Mammary epithelial cell (primary cell): ENCODE data around the gene XPOT.
"Not testable (repeated sequence)": the region's sequence is repeated elsewhere in the genome, so short reads cannot be mapped to it uniquely, and the experiment has no call there.

Experiments used
- EZH2 ChIP-seq: IDR thresholded peaks from 2 replicates; pipeline ENCODE4 v1.6.1; 2012; ENCODE audit warnings: low read length, inconsistent platforms, borderline replicate concordance
- TF ChIP-seq, protein P1 (sequence below), 2 donors: IDR thresholded peaks in 1 of 2; conservative IDR thresholded peaks in 1 of 2; 2 replicates each; pipeline ENCODE4 v1.5.1; 2011 to 2012; ENCODE audit warnings: inconsistent platforms in 2 of 2, low read length in 2 of 2, mild to moderate bottlenecking in 2 of 2, control low read depth in 1 of 2, low read depth in 1 of 2; ENCODE audit not compliant: insufficient read depth in 1 of 2; ENCODE audit errors: extremely low read depth in 1 of 2

DNA sequence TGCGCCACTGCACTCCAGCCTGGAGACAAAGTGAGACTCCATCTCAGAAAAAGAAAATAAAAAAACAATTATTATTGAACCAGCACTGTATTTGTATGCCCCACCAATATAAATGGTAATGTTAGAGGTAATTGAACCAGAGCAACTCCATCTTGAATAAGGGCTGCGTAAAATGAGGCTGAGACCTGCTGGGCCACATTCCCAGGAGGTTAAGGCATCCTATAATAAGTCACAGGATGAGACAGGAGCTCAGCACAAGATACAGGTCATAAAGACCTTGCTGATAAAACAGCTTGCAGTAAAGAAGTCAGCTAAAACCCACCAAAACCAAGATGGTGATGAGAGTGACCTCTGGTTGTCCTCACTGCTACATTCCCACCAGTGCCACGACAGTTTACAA lies 43.0 kb upstream of the XPOT start:
- TF ChIP-seq EZH2, result not testable (repeated sequence)
- TF ChIP-seq, protein P1, sequence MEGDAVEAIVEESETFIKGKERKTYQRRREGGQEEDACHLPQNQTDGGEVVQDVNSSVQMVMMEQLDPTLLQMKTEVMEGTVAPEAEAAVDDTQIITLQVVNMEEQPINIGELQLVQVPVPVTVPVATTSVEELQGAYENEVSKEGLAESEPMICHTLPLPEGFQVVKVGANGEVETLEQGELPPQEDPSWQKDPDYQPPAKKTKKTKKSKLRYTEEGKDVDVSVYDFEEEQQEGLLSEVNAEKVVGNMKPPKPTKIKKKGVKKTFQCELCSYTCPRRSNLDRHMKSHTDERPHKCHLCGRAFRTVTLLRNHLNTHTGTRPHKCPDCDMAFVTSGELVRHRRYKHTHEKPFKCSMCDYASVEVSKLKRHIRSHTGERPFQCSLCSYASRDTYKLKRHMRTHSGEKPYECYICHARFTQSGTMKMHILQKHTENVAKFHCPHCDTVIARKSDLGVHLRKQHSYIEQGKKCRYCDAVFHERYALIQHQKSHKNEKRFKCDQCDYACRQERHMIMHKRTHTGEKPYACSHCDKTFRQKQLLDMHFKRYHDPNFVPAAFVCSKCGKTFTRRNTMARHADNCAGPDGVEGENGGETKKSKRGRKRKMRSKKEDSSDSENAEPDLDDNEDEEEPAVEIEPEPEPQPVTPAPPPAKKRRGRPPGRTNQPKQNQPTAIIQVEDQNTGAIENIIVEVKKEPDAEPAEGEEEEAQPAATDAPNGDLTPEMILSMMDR (conservative IDR thresholded peaks at IDR 0.05 in 1 of 2, IDR thresholded peaks at IDR 0.05 in 1 of 2; ENCODE audit: extremely low read depth in 1 of 2, insufficient read depth in 1 of 2, low read depth in 1 of 2, low read length in 2 of 2), result not testable (repeated sequence)
